ENCODE data around the gene NBPF1. TPM values are rescaled to one million over a fixed set of nuclear protein-coding genes. Genes with fewer than 3 reads are reported as not detected.
"Not testable (repeated sequence)": the region's sequence is repeated elsewhere in the genome, so short reads cannot be mapped to it uniquely, and the experiment has no call there.

Gene NBPF1
- total and polyA plus RNA-seq, 10 donors = 1.3 to 60.7 (median 30.2) TPM

DNA sequence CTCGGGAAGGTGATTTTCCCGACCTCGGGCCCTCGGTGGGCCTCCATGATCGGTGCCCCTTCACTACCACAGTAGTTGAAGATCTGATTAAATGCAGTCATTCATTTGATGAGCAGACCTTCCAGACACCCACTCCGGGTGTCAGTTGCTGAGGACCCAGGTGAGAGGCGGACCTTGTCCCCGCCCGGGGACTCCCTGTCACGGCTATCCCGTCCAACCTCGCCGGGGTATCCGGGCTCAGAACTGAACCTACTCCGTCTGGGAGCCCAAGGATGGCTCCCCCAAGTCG is 30.8 kb upstream of the NBPF1 start:
- 0 to 1% (median 1%) methylated on average over 16 of the region's 16 CpGs for WGBS, 5 donors
- no peak for DNase-seq
- Histone ChIP-seq H3K36me3 (peaks cover 0 to 30% (median 0%) of the 10 kb centered on the region in 6 donors), H3K4me3 (peak overlapping the region; percentile 60 to 92 (median 78)), H3K4me1 (peaks cover 30 to 70% (median 46%) of the 10 kb centered on the region in 6 donors), H3K27ac (peak overlapping the region; percentile 84 to 91 (median 88)), H3K9me3 (no peaks in the 10 kb centered on the region), H3K27me3 (replicated peaks in 1 of 7) (peaks cover 0 to 16% (median 0%) of the 10 kb centered on the region in 7 donors)
- TF ChIP-seq, protein P1, sequence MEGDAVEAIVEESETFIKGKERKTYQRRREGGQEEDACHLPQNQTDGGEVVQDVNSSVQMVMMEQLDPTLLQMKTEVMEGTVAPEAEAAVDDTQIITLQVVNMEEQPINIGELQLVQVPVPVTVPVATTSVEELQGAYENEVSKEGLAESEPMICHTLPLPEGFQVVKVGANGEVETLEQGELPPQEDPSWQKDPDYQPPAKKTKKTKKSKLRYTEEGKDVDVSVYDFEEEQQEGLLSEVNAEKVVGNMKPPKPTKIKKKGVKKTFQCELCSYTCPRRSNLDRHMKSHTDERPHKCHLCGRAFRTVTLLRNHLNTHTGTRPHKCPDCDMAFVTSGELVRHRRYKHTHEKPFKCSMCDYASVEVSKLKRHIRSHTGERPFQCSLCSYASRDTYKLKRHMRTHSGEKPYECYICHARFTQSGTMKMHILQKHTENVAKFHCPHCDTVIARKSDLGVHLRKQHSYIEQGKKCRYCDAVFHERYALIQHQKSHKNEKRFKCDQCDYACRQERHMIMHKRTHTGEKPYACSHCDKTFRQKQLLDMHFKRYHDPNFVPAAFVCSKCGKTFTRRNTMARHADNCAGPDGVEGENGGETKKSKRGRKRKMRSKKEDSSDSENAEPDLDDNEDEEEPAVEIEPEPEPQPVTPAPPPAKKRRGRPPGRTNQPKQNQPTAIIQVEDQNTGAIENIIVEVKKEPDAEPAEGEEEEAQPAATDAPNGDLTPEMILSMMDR (IDR thresholded peaks at IDR 0.05 in 8 of 11, conservative IDR thresholded peaks at IDR 0.05 in 3 of 11) = no peak
- intact Hi-C loops (cut with DNase I; ENCODE audit: low total_unique reads) = no loop called here

DNA sequence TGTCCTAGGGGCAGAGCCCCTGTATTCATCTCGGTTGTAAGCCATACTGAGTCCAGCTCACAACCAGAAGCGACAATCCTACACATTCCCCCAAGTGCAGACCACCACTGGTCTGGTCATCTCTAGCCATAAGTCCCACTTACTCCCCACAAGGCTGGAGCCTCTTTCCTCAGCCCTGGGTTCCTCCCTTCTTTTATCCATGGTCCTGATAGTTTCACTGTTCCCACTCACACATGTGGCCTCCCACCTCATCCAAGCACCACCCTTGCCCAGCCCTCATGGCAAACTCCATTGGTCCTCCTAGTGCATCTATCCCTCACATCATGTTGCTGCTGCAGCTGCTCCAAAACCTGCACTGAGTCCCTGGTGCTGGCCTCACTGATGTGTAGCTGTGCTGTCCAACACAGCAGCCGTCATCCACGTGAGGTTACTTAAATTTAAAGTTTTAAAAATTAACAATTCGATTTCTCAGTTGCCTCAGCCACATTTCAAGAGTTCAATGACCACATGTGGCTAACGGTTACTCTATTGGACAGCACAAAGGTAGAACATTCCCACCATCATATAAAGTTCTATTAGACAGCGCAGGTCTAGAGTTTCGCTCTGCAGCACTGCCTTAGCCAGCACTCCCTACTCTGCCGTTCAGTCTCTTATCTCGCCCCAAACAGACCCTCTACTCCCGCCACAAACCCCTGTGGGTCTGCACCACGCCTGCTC is 30.3 kb upstream of the NBPF1 start:
- H3K9me3 ChIP-seq; intact Hi-C loops (cut with DNase I; ENCODE audit: low total_unique reads): not testable (repeated sequence)
- H3K4me1 ChIP-seq = peaks cover 30 to 70% (median 46%) of the 10 kb centered on the region in 6 donors
- H3K27me3 ChIP-seq (replicated peaks in 1 of 7) = peaks cover 0 to 13% (median 0%) of the 10 kb centered on the region in 7 donors
- 27 to 30% (median 28%) methylated on average over 12 of the region's 12 CpGs for whole genome bisulfite sequencing, 5 donors
- H3K4me3 ChIP-seq = peak overlapping the region; percentile 60 to 92 (median 78)
- peak overlapping the region in 6 of 8 donors; percentile 84 to 89 (median 88) for H3K27ac ChIP-seq
- peaks cover 0 to 34% (median 0%) of the 10 kb centered on the region in 6 donors for H3K36me3 ChIP-seq
- peak; percentile 74 for DNase-seq

DNA sequence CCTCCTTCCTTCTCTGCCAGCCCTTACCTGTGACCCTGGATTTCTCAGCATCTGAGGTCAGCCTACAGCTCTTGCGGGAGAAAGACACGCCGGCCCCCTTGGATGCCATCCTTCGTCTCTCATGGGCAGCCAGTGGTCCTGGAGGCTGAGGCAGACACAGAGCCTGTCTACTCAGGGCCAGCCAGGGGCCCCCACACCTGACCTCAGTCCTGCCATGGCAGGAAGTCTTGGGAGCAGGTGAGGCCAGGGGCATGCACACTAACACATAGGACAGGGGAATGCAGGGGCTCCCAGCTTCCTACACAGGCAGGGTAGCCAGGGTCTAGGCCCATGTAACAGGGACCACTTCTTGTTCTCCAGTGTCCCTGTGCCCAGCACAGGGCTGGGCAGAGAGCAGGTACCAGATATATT is 29.6 kb upstream of the NBPF1 start:
- peaks cover 30 to 70% (median 46%) of the 10 kb centered on the region in 6 donors for H3K4me1 ChIP-seq
- 92 to 98% (median 94%) methylated on average over 4 of the region's 4 CpGs for whole genome bisulfite sequencing, 5 donors
- H3K4me3 ChIP-seq = peak overlapping the region in 5 of 8 donors; percentile 4 to 78 (median 64)
- H3K9me3 ChIP-seq; H3K27ac ChIP-seq; intact Hi-C loops (cut with DNase I; ENCODE audit: low total_unique reads); H3K27me3 ChIP-seq (replicated peaks in 1 of 7): not testable (repeated sequence)
- H3K36me3 ChIP-seq = peaks cover 0 to 34% (median 0%) of the 10 kb centered on the region in 6 donors
- DNase-seq = peak; percentile 82

DNA sequence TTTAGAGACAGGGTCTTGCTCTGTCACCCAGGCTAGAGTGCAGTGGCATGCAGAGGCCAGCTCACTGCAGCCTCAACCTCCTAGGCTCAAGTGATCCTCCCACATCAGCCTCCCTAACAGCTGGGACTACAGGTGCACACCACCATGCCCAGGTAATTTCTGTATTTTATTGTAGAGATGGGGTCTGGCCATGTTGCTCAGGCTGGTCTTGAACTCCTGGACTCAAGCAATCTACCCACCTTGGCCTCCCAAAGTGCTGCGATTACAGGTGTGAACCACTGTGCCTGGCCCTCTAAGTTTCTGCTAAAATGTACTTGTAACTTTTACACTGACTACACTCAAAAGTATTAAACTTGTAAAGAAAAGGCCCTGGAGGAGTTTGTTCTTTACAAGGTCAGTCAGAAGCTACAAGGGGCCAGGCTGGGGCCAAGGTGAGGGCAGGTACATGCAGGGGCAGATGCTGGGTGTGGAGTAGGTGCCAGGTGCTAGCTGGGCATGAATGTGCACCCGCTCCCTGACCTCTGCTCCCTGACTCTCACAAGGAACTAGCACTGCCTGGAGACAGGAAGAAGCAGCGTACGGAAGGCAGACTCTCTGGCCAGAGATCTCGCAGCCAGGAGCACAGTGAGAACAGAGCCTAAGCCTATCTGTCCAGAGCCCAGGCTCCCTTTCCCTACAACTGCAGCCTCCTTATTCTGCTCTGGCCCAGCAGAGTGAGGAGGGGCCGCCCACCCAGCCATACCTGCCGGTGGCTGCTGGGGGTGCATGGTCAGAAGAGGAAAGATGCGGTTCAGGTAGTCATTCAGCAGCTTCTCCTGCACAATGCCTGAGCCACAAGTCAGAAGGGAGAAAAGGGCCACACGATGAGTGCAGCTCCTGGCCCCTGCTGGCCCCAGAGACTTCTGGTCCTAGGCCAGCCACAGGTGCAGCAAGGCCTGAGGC is 28.9 kb upstream of the NBPF1 start:
- peak overlapping the region in 3 of 8 donors; percentile 60 to 78 (median 67) for H3K4me3 ChIP-seq
- H3K36me3 ChIP-seq = peaks cover 0 to 34% (median 0%) of the 10 kb centered on the region in 6 donors
- H3K9me3 ChIP-seq; H3K27ac ChIP-seq; H3K27me3 ChIP-seq (replicated peaks in 1 of 7); intact Hi-C loops (cut with DNase I; ENCODE audit: low total_unique reads): not testable (repeated sequence)
- H3K4me1 ChIP-seq = peaks cover 30 to 64% (median 46%) of the 10 kb centered on the region in 6 donors
- DNase-seq = peak; percentile 78
- WGBS, 5 donors = 73 to 87% (median 79%) methylated on average over 6 to 9 of the region's 9 CpGs

DNA sequence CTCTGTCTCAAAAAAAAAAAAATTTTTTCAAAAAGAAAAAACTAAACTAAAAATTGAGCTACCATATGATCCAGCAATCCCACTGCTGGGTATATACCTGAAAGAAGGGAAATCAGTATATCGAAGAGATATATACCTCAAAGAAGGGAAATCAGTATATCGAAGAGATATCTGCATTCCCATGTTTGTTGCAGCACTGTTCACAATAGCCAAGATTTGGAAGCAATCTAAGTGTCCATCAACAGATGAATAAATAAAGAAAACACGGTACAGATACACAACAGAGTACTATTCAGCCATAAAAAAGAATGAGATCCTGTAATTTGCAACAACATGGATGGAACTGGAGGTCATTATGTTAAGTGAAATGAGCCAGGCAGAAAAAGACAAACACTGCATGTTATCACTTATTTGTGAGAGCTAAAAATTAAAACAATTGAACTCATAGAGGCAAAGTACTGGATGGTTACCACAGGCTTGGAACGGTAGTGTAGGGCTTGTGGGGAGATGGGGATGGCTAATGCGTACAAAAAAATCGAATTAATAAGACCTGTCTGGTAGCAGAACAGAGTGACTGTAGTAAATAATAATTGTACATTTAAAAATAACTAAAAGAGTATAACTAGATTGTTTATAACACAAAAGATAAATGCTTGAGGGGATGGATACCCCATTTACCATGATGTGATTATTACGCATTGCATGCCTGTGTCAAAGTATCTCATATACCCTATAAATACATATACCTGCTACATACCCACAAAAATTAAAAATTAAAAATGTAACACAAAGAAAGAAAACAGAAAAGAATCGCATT is 28.0 kb upstream of the NBPF1 start:
- H3K27me3 ChIP-seq (replicated peaks in 1 of 7); H3K27ac ChIP-seq; DNase-seq; H3K4me3 ChIP-seq; intact Hi-C loops (cut with DNase I; ENCODE audit: low total_unique reads); H3K9me3 ChIP-seq: not testable (repeated sequence)
- WGBS, 5 donors = 94 to 97% (median 95%) methylated on average over 8 of the region's 8 CpGs
- peaks cover 0 to 42% (median 2%) of the 10 kb centered on the region in 6 donors for H3K36me3 ChIP-seq
- peaks cover 30 to 64% (median 46%) of the 10 kb centered on the region in 6 donors for H3K4me1 ChIP-seq

DNA sequence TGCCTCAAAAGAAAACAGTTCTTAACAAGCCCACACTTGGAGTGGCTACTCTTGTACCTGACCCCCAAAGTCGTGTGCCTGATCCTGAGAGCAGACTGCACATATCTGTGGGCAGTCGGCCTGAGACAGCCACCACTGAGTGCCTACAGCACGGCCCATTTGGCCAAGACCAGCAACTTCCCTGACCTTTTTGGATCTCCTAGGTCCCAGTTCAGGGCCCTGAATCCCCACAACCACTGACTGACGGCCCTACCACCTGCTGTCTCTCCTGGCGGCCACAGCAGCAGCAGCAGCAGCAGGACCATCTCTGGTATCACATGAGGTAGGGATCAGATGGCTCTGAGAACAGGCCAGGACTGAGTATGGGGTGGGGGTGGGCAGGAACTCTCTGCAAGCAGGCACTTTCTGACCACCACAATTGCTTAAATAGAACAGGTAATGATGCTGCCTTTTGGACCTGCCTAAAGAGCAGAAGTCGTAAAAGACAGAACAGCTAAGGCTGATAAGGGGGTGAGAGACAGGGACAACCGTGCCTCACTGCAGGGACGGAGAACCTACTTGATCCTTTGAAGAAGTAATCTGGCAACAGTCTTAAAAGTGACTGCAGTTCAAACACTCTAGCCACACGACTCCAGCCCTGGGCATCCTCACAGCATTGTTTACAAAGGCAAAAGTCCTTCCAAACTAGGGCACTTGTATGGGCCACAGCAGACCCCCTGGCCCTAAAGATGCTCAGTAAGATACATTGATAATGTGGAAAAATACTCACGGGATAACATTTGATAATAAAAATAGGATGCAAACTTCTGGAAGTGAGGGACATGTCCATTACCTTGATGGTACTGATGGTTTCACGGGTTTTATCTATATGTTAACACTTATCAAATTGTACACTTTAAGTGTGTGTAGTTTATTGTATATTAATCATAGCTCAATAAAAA is 26.0 kb upstream of the NBPF1 start:
- peak; percentile 77 for DNase-seq
- H3K27ac ChIP-seq; H3K27me3 ChIP-seq (replicated peaks in 1 of 7); H3K4me3 ChIP-seq; intact Hi-C loops (cut with DNase I; ENCODE audit: low total_unique reads); H3K9me3 ChIP-seq: not testable (repeated sequence)
- H3K36me3 ChIP-seq = peaks cover 0 to 59% (median 8%) of the 10 kb centered on the region in 6 donors
- peaks cover 23 to 52% (median 37%) of the 10 kb centered on the region in 6 donors for H3K4me1 ChIP-seq
- WGBS, 5 donors = 82 to 89% (median 88%) methylated on average over 11 of the region's 11 CpGs

DNA sequence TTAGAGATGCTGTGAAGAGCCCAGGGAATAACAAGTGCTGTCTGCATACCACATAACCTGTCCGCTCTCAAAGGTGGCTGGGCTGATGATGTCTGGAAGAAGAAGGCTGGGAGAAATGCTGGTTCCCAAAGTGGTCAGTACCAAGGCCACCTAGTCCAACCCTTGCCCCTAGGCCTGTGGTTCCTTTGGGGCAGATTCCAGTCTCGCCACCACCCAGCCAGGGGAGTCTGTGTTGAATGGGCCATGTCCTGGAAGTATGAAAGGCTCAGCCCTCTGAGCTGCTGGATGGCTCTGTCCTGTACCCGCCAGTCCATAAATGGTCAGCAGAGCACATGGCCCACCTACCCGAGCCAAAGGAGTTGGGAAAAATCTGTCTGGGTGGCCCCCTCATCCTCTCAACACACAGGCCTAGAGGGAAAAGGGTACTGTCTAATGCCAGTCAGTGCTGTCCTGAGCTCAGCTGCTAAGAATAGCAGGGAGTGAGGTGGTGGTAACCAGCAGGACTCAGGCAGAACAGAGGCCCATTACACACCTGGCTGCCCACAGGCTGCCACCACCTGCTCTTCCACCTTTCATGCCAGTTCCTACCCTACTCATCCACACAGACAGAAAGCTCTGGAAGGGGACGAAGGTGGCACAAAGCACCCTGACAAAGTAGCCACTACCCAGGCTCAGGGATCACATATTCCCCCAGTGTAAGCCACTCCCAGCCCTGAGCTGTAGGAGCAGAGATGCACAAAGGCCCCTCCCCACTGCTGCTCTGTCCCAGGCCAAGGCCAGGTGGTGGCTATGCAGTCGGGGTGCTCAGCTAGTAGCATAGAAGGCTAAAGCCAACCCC is 24.8 kb upstream of the NBPF1 start:
- 82 to 95% (median 91%) methylated on average over 6 of the region's 6 CpGs for WGBS, 5 donors
- Histone ChIP-seq H3K36me3 (peaks cover 0 to 71% (median 18%) of the 10 kb centered on the region in 6 donors), H3K4me1 (peaks cover 15 to 40% (median 28%) of the 10 kb centered on the region in 6 donors)
- H3K4me3 ChIP-seq; H3K9me3 ChIP-seq; intact Hi-C loops (cut with DNase I; ENCODE audit: low total_unique reads); H3K27ac ChIP-seq; H3K27me3 ChIP-seq (replicated peaks in 1 of 7): not testable (repeated sequence)
- DNase-seq = peak; percentile 71

All from spleen (tissue), 11 donors.